ENCODE results near the gene LGALS3BP.

DNA sequence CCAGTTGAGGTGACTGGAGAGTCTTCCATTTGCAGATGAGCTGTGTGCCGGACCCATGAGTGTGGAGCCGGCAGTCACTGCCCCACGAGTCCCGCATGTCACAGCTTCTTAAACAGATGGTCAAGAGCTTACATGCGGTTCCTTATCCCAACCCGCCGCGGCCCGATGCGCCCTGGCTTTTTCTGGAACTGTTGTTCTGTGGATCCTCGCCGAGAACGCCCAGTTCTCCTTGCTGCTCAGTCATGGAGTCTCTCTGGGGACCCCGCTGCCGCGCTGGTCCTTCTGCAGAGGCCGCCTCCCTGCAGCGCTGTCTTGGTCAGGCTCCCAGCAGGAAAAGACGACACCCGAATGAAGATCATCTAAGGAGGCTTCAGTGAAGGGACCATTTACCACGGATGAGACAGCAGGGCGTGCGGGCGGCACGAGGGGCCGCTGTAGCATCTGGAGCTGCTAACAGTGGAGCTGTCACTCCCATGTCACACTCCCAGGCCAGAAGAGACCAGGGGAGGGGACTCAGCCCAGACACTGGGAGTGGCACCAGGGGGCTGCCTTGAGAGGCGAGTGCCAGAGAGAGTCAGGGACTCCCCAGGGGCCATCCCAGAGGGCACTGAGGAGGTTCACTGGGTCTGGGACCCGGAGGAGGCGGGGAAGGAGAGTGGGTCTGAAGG is 10.8 kb upstream of the LGALS3BP start:
- TF ChIP-seq, protein P1, sequence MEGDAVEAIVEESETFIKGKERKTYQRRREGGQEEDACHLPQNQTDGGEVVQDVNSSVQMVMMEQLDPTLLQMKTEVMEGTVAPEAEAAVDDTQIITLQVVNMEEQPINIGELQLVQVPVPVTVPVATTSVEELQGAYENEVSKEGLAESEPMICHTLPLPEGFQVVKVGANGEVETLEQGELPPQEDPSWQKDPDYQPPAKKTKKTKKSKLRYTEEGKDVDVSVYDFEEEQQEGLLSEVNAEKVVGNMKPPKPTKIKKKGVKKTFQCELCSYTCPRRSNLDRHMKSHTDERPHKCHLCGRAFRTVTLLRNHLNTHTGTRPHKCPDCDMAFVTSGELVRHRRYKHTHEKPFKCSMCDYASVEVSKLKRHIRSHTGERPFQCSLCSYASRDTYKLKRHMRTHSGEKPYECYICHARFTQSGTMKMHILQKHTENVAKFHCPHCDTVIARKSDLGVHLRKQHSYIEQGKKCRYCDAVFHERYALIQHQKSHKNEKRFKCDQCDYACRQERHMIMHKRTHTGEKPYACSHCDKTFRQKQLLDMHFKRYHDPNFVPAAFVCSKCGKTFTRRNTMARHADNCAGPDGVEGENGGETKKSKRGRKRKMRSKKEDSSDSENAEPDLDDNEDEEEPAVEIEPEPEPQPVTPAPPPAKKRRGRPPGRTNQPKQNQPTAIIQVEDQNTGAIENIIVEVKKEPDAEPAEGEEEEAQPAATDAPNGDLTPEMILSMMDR (conservative IDR thresholded peaks at IDR 0.05; ENCODE audit: low read depth in 2 of 2), result no peak
- TF ChIP-seq CREB1 (CRISPR knock-in tag; IDR thresholded peaks at IDR 0.05; ENCODE audit: low read depth) (no peak), EZH2phosphoT487 (IDR thresholded peaks at IDR 0.05; ENCODE audit: unreplicated experiment) (no peak), POLR2AphosphoS5 (IDR thresholded peaks at IDR 0.05; ENCODE audit: low read depth) (no peak), EZH2 (IDR thresholded peaks at IDR 0.05; ENCODE audit: low read depth, unreplicated experiment) (no peak), ZNF331 (CRISPR knock-in tag; IDR thresholded peaks at IDR 0.05; ENCODE audit: low read depth) (no peak), NANOG (IDR thresholded peaks at IDR 0.05; ENCODE audit: borderline replicate concordance) (no peak), JUNB (IDR thresholded peaks at IDR 0.05; ENCODE audit: unreplicated experiment) (no peak), STAT1 (IDR thresholded peaks at IDR 0.05; ENCODE audit: unreplicated experiment) (no peak), ZNF114 (CRISPR knock-in tag; IDR thresholded peaks at IDR 0.05) (no peak)
- TF ChIP-seq, protein P2, sequence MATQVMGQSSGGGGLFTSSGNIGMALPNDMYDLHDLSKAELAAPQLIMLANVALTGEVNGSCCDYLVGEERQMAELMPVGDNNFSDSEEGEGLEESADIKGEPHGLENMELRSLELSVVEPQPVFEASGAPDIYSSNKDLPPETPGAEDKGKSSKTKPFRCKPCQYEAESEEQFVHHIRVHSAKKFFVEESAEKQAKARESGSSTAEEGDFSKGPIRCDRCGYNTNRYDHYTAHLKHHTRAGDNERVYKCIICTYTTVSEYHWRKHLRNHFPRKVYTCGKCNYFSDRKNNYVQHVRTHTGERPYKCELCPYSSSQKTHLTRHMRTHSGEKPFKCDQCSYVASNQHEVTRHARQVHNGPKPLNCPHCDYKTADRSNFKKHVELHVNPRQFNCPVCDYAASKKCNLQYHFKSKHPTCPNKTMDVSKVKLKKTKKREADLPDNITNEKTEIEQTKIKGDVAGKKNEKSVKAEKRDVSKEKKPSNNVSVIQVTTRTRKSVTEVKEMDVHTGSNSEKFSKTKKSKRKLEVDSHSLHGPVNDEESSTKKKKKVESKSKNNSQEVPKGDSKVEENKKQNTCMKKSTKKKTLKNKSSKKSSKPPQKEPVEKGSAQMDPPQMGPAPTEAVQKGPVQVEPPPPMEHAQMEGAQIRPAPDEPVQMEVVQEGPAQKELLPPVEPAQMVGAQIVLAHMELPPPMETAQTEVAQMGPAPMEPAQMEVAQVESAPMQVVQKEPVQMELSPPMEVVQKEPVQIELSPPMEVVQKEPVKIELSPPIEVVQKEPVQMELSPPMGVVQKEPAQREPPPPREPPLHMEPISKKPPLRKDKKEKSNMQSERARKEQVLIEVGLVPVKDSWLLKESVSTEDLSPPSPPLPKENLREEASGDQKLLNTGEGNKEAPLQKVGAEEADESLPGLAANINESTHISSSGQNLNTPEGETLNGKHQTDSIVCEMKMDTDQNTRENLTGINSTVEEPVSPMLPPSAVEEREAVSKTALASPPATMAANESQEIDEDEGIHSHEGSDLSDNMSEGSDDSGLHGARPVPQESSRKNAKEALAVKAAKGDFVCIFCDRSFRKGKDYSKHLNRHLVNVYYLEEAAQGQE (IDR thresholded peaks at IDR 0.05; ENCODE audit: unreplicated experiment), result no peak
- TF ChIP-seq, protein P3, sequence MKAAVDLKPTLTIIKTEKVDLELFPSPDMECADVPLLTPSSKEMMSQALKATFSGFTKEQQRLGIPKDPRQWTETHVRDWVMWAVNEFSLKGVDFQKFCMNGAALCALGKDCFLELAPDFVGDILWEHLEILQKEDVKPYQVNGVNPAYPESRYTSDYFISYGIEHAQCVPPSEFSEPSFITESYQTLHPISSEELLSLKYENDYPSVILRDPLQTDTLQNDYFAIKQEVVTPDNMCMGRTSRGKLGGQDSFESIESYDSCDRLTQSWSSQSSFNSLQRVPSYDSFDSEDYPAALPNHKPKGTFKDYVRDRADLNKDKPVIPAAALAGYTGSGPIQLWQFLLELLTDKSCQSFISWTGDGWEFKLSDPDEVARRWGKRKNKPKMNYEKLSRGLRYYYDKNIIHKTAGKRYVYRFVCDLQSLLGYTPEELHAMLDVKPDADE (IDR thresholded peaks at IDR 0.05), result no peak
- TF ChIP-seq, protein P4, sequence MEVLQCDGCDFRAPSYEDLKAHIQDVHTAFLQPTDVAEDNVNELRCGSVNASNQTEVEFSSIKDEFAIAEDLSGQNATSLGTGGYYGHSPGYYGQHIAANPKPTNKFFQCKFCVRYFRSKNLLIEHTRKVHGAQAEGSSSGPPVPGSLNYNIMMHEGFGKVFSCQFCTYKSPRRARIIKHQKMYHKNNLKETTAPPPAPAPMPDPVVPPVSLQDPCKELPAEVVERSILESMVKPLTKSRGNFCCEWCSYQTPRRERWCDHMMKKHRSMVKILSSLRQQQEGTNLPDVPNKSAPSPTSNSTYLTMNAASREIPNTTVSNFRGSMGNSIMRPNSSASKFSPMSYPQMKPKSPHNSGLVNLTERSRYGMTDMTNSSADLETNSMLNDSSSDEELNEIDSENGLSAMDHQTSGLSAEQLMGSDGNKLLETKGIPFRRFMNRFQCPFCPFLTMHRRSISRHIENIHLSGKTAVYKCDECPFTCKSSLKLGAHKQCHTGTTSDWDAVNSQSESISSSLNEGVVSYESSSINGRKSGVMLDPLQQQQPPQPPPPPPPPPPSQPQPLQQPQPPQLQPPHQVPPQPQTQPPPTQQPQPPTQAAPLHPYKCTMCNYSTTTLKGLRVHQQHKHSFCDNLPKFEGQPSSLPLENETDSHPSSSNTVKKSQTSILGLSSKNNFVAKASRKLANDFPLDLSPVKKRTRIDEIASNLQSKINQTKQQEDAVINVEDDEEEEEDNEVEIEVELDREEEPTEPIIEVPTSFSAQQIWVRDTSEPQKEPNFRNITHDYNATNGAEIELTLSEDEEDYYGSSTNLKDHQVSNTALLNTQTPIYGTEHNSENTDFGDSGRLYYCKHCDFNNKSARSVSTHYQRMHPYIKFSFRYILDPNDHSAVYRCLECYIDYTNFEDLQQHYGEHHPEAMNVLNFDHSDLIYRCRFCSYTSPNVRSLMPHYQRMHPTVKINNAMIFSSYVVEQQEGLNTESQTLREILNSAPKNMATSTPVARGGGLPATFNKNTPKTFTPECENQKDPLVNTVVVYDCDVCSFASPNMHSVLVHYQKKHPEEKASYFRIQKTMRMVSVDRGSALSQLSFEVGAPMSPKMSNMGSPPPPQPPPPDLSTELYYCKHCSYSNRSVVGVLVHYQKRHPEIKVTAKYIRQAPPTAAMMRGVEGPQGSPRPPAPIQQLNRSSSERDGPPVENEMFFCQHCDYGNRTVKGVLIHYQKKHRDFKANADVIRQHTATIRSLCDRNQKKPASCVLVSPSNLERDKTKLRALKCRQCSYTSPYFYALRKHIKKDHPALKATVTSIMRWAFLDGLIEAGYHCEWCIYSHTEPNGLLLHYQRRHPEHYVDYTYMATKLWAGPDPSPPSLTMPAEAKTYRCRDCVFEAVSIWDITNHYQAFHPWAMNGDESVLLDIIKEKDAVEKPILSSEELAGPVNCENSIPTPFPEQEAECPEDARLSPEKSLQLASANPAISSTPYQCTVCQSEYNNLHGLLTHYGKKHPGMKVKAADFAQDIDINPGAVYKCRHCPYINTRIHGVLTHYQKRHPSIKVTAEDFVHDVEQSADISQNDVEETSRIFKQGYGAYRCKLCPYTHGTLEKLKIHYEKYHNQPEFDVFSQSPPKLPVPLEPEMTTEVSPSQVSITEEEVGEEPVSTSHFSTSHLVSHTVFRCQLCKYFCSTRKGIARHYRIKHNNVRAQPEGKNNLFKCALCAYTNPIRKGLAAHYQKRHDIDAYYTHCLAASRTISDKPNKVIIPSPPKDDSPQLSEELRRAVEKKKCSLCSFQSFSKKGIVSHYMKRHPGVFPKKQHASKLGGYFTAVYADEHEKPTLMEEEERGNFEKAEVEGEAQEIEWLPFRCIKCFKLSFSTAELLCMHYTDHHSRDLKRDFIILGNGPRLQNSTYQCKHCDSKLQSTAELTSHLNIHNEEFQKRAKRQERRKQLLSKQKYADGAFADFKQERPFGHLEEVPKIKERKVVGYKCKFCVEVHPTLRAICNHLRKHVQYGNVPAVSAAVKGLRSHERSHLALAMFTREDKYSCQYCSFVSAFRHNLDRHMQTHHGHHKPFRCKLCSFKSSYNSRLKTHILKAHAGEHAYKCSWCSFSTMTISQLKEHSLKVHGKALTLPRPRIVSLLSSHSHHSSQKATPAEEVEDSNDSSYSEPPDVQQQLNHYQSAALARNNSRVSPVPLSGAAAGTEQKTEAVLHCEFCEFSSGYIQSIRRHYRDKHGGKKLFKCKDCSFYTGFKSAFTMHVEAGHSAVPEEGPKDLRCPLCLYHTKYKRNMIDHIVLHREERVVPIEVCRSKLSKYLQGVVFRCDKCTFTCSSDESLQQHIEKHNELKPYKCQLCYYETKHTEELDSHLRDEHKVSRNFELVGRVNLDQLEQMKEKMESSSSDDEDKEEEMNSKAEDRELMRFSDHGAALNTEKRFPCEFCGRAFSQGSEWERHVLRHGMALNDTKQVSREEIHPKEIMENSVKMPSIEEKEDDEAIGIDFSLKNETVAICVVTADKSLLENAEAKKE (CRISPR knock-in tag; IDR thresholded peaks at IDR 0.05), result no peak

All from GM23338 (cell line).